ENCODE results near the gene TRMT44. TPM values are rescaled to one million over a fixed set of nuclear protein-coding genes. Genes with fewer than 3 reads are reported as not detected.

TRMT44 gene
- total RNA-seq, 3 donors from 2014 or later = 14.0 to 21.7 (median 17.1) TPM

- intact Hi-C loops (cut with DNase I, micrococcal nuclease) = no loop called here
- ATAC-seq = no peak
- Histone ChIP-seq H3K4me1 (ENCODE audit: low read depth) (no peaks in the 10 kb centered on the region), H3K36me3 (ENCODE audit: low read depth) (no peaks in the 10 kb centered on the region), H3K9me3 (no peaks in the 10 kb centered on the region), H3K4me3 (no peak overlapping the region)
- no peak for DNase-seq
- TF ChIP-seq, protein P1, sequence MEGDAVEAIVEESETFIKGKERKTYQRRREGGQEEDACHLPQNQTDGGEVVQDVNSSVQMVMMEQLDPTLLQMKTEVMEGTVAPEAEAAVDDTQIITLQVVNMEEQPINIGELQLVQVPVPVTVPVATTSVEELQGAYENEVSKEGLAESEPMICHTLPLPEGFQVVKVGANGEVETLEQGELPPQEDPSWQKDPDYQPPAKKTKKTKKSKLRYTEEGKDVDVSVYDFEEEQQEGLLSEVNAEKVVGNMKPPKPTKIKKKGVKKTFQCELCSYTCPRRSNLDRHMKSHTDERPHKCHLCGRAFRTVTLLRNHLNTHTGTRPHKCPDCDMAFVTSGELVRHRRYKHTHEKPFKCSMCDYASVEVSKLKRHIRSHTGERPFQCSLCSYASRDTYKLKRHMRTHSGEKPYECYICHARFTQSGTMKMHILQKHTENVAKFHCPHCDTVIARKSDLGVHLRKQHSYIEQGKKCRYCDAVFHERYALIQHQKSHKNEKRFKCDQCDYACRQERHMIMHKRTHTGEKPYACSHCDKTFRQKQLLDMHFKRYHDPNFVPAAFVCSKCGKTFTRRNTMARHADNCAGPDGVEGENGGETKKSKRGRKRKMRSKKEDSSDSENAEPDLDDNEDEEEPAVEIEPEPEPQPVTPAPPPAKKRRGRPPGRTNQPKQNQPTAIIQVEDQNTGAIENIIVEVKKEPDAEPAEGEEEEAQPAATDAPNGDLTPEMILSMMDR (IDR thresholded peaks at IDR 0.05) = no peak
Observed at GRCh38 chr4:8461086-8461485, 20.5 kb downstream of the TRMT44 start.

GRCh38 chr4:8461616-8462015 lies 21.0 kb downstream of the TRMT44 start:
- TF ChIP-seq, protein P1 (IDR thresholded peaks at IDR 0.05) = no peak
- intact Hi-C loops (cut with DNase I, micrococcal nuclease) = no loop called here
- H3K4me3 ChIP-seq = no peak overlapping the region
- H3K36me3 ChIP-seq (ENCODE audit: low read depth) = no peaks in the 10 kb centered on the region
- DNase-seq = no peak
- H3K4me1 ChIP-seq (ENCODE audit: low read depth) = no peaks in the 10 kb centered on the region
- no peaks in the 10 kb centered on the region for H3K9me3 ChIP-seq
- no peak for ATAC-seq

DNA sequence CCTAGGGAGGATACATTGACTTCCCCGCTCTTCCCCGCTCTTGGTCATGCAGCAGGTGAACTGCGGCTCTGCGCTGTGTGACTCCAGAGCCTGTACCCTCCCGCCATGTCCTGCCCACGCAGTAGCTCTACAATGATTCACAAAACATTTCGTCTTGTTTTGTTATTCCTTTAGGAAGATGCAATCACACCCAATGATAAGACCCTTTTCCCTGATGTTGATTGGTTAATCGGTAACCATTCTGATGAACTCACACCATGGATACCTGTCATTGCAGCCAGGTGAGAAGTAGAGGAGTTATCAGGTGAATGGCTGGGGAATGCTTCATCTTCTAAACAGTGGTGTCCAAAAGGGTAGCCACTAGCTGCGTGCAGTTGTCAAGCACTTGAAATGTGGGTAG lies 23.2 kb downstream of the TRMT44 start:
- Histone ChIP-seq H3K36me3 (ENCODE audit: low read depth) (no peaks in the 10 kb centered on the region), H3K9me3 (no peaks in the 10 kb centered on the region), H3K4me1 (ENCODE audit: low read depth) (no peaks in the 10 kb centered on the region), H3K4me3 (no peak overlapping the region)
- DNase-seq = no peak
- intact Hi-C loops (cut with DNase I, micrococcal nuclease) = no loop called here
- no peak for ATAC-seq
- TF ChIP-seq, protein P1 (IDR thresholded peaks at IDR 0.05) = no peak

GRCh38 chr4:8464381-8464780 lies 23.8 kb downstream of the TRMT44 start:
- H3K9me3 ChIP-seq = no peaks in the 10 kb centered on the region
- H3K36me3 ChIP-seq (ENCODE audit: low read depth) = no peaks in the 10 kb centered on the region
- intact Hi-C loops (cut with DNase I, micrococcal nuclease) = no loop called here
- TF ChIP-seq, protein P1 (IDR thresholded peaks at IDR 0.05) = no peak
- no peaks in the 10 kb centered on the region for H3K4me1 ChIP-seq (ENCODE audit: low read depth)
- DNase-seq = no peak
- H3K4me3 ChIP-seq = no peak overlapping the region
- ATAC-seq = no peak

GRCh38 chr4:8465615-8466611 lies 25.3 kb downstream of the TRMT44 start:
- ATAC-seq (no peak), DNase-seq (no peak)
- H3K4me1 ChIP-seq (ENCODE audit: low read depth) = no peaks in the 10 kb centered on the region
- TF ChIP-seq, protein P1 (IDR thresholded peaks at IDR 0.05) = no peak
- H3K4me3 ChIP-seq = no peak overlapping the region
- H3K9me3 ChIP-seq = no peaks in the 10 kb centered on the region
- H3K36me3 ChIP-seq (ENCODE audit: low read depth) = no peaks in the 10 kb centered on the region
- intact Hi-C loops (cut with DNase I, micrococcal nuclease) = loop anchor here (5.0 kb wide), 1 partner anchor 126 kb away; the partner anchor contains the start of gene CPZ (in 2 of the 2)

All from mucosa of descending colon (tissue), 3 donors.